Islet of Langerhans (tissue), 1 donor: Measurements from ENCODE around the gene CCSER2.

ENCODE experiments used
- FAIRE-seq: peaks from one replicate; lab custom pipeline; 2011; peaks lifted over from hg19 to GRCh38; lab: Jason Lieb, UNC

CCSER2 gene

GRCh38 chr10:84548869-84549268 is 220.5 kb downstream of the CCSER2 start:
- no peak for FAIRE-seq

GRCh38 chr10:84549368-84550165 is 221.2 kb downstream of the CCSER2 start:
- no peak for FAIRE-seq

GRCh38 chr10:84550756-84551436 is 222.5 kb downstream of the CCSER2 start:
- FAIRE-seq = no peak

- no peak for FAIRE-seq
These were observed 223.2 kb downstream of the CCSER2 start for GRCh38 chr10:84551437-84552120.

GRCh38 chr10:84552478-84552877 is 224.1 kb downstream of the CCSER2 start:
- no peak for FAIRE-seq

GRCh38 chr10:84562592-84562991 is 234.2 kb downstream of the CCSER2 start:
- no peak for FAIRE-seq

GRCh38 chr10:84563355-84563754 is 235.0 kb downstream of the CCSER2 start:
- no peak for FAIRE-seq

- FAIRE-seq = no peak
These were observed 235.5 kb downstream of the CCSER2 start for GRCh38 chr10:84563868-84564267.

GRCh38 chr10:84565881-84566582 is 237.6 kb downstream of the CCSER2 start:
- FAIRE-seq = no peak

- no peak for FAIRE-seq
These were observed 238.7 kb downstream of the CCSER2 start for GRCh38 chr10:84567133-84567532.
